GM19468 (cell line): ENCODE results near the gene ASB17.
"Not testable (repeated sequence)": the region's sequence is repeated elsewhere in the genome, so short reads cannot be mapped to it uniquely, and the experiment has no call there.

Experiments used
- ATAC-seq: cut with Tn5 transposase; IDR thresholded peaks from one replicate; pipeline ENCODE4 v1.9.1; 2021; ENCODE audit warnings: mild to moderate bottlenecking, moderate library complexity, moderate number of reproducible peaks; ENCODE audit not compliant: unreplicated experiment; ENCODE audit errors: extremely low read depth

Gene ASB17, protein sequence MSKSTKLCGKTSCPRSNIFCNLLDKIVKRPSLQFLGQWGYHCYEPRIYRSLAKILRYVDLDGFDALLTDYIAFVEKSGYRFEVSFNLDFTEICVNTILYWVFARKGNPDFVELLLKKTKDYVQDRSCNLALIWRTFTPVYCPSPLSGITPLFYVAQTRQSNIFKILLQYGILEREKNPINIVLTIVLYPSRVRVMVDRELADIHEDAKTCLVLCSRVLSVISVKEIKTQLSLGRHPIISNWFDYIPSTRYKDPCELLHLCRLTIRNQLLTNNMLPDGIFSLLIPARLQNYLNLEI

DNA sequence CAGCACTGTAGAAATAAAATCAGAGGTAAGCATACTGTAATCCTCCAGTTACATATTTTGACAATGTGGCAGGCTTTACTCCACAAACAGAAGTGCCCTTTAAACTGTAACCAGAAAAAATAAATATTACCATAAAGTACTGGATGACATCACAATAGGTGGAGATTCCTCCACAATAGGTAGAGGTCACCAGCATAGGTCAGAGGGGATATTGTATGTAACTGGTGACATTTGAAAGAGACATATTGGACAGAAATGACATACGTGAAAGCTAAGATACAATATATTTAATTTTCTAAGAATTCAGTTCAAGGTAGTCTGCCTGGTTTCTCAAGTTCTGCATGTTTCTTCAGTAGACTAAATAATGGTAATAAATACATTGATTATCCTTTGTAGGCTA is at the start of gene ASB17:
ASB17 (minus strand) TSS at position 101 of the 400 bp plus-strand sequence. CDS start 113 bp downstream, outside the sequence.
- ATAC-seq: no peak

DNA sequence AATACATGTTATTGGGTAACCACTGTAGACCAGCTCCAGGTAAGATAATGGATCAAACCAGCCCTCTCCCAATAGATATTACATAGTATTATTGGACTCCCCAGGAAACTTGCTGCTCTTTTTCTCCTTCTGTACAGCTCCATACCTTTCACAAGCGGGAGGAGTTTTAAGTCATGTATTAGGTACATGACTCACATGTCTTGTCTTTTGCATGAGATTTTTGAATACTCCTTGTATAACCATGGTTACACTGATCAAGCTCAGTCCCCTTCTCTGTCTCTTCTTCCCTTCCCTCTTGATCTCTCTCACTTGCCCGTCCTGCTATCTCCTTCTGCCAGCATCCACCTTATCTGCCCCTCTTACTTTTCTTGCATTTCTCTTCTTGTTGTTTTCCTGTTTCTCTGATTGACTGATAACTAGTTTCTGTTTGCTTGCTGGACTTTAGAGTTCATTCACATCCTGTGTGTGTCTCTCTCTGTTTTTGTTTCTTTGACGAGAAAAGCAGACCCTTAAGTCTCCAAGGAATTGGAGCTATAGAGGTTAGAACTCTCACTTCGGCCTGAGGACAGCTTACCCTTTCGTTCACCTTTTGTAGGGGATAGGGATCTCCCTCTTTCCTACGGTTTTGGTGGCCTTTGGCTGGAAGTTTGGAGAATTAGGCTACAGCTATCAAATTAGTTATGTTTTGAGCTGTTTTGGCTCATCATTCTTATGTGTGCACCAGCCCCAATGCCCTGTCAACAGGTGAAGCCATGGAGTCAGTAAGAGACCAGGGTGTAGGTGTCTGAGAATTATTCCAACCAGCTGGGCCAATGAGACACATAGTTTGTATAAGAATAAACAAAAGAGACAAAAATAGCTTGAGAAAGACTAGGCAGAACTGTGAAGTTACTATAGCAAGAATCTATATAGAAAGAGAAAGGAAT is 49.0 kb upstream of the ASB17 start:
- ATAC-seq: peak; percentile 17

DNA sequence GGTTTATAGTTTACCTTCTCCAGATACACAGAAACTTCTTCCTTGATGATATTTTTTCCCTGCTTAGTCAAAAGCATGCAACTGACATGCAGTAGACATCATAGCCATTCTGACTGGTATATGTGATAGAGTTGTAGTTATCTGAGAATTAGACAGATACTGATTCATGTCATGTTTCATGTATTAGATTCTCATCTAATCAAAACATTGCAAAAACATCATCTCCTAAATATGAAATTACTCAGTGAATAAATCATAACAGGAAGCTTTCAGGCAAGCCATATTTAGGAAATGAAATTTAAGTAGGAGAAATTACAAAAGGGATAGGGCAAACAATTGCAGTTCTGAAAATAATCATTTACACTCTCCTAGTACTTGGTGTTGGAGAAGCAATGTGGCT is 38.4 kb upstream of the ASB17 start:
- ATAC-seq: no peak

DNA sequence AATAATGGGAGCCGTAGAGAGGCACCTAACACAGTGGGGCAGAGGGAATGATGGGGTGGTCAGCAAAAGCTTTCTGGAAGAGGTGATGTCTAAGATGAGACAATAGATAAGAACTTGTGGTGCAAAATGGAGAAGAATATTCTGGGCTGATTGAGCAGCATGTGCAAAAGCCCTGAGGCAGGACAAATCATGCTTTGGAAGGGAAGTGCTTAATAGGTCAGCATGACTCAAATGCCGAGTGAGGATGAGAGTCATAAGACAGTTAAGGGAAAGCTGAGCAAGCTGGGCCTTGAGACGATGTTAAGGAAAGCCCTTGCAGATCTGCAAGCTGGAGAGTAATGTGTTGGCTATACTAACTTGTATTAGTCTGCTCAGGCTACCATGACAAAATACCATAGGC is 37.3 kb upstream of the ASB17 start:
- no peak for ATAC-seq

DNA sequence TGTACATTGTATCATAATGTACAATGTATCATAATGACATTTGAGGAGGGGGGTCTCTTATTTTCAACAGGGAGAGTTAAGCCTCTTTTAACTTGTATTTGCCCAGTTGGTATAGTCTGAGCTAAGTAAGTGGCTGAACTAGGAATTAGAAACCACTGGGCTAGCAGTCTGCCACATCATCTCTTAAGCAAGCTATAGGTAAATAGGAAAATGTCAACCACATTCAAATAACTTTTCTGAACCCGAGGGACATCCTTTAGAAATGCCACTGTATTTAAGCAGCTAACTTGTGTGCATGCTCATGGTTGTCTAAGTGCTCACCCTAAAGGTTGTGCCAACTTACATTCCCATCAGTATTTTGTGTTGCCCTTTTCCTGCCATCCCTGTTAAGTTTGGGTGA is 35.5 kb upstream of the ASB17 start:
- no peak for ATAC-seq

DNA sequence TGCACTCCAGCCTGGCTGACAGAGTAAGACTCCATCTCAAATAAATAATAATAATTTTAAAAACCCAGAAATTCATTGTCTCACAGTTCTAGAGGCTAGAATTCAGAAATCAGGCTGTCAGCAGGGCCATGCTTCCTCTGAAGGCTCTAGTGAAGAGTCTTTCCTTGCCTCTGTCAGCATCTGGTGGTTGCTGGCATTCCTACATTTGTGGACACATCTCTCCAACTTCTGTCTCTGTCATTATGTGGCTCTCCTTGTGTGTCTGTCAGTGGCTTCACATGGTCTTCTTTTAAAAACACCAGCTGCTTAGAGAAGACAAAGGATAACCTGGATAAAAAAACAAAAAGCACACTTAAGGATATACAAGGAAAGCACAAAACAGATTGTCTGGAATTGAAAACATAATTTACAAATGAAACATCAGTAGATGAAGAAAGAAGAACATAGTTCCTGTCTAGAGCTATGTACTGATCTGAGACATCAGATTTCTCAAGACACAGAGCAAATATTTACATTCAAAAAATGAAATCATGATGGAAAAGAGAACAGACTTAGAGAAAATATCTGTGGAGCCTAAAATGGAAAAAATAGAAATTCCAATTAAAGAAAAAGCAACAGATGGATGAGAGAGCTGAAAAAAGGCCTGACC is 32.7 kb upstream of the ASB17 start:
- no peak for ATAC-seq

DNA sequence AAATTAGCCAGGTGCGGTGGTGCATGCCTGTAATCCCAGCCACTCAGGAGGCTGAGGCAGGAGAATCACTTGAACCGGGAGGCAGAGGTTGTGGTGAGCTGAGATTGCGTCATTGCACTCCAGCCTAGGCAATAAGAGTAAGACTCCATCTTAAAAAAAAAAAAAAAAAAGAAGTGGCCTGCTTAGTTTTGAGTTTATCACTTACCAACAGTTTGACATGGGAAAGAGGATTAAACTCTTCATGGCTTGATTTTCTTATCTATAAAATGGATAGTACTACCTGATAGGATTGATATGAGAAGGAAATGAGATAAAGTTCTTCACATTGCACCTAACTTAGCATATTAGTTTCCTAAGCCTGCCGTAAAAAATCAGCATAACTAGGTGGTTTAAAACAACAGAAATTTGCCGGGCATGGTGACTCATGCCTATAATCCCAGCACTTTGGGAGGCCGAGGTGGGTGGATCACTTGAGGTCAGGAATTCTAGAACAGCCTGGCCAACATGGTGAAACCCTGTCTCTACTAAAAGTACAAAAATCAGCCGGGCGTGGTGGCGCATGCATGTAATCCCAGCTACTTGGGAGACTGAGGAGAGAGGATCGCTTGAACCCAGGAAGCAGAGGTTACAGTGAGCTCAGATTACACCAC is 32.0 kb upstream of the ASB17 start:
- ATAC-seq: not testable (repeated sequence)

DNA sequence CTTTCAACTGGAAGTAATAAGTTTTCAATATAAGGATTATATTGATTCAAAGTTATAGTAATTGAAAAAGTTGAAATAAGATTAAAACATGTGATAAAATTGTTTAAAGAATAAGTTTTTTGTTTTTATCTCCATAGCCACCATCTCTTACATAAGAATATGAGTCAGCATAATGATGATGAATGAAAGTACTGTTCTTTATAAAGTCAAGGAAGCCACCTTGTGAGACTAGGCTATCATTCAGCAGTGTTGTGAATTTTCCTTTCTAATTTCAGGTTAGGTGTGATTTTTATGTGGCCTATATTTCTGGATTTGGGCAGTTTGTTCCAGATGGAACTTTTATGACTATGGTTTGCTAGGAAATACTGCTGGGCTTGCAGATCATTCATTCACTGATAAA is 22.4 kb upstream of the ASB17 start:
- no peak for ATAC-seq

DNA sequence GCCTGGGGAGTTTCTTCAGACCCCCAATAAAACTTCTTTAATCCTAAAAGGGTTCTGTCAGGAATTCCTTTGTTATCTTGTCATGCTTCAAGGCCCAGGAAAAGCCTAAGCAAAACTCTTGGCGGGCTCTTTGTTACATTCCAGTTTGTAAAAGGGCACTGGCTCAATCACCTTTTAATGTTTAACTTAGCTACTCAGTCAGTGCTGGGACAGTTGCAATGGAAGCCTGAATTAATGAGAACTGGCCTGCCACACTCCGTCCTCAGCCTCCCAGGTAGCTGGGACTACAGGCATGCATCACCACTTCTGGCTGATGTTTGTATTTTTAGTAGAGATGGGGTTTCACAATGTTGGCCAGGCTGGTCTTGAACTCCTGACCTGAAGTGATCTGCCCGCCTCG is 21.3 kb upstream of the ASB17 start:
- ATAC-seq: no peak

DNA sequence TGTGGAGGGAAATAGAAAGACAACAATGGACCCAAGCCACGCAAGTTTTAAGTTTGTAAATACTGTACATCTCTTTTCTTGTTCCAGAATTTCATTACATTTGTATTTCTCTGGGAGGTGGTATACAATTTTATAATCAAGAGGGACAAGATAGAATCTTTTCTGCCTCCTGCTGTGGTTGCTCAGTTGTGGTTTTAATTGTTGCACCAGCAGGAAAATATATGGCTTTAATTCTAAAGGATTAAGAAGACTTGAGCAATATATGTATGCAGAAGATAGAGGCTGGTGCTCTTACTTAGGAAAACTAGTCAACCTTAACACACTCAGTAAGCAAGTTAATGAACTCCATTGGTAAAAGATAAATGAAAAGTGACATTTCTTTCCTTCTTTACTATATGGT is 19.8 kb upstream of the ASB17 start:
- ATAC-seq: no peak

DNA sequence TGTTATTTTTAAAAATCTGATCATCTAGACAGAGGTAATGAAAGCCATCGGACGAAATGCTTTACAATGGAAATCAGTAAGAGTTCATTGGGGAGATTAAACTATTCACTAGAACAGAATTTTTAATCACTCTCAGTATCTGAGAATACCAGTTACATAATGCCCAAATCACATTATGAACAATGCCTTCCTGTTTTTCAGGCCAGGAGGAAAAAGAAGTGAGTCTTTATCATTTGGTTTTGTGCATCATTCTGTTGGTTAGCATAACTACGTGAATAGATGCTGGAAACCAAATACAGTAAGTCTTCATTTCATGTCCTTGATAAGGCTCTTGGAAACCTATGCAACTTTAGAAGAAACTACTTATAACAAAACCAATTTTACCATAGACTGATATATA is 18.0 kb upstream of the ASB17 start:
- ATAC-seq: no peak

DNA sequence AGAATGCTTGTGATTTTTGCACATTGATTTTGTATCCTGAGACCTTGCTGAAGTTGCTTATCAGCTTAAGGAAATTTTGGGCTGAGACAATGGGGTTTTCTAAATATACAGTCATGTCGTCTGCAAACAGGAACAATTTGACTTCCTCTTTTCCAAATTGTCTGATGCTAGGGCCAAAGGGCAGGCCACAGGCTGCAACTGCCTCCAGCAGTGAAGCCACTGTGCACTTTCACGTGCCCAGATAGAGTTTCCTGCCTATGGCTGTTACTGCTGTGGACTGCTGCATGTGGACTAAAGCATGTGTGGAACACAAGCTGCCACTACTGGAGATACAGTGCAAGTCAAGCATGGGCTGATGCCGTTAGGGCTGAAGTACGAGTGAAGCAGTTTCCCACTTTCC is 10.8 kb upstream of the ASB17 start:
- ATAC-seq: not testable (repeated sequence)

DNA sequence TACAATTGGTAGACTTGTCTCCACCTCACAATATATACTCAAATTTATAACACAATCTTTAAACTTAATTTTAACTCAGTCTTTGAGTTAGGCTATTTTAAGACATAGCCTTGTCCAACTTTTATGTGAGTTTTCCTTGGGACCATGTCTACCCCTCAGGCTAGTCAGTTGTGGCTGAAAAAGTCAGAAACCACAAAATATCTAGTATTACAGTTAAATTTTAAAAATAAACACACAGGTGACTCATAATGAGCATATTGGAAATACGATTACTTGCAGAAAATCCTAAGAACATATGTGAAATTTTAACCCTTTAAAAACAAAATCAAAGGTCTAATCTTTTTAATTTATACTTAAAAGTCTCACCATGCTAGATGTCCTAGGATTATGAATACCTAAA is 4.8 kb upstream of the ASB17 start:
- ATAC-seq: no peak

DNA sequence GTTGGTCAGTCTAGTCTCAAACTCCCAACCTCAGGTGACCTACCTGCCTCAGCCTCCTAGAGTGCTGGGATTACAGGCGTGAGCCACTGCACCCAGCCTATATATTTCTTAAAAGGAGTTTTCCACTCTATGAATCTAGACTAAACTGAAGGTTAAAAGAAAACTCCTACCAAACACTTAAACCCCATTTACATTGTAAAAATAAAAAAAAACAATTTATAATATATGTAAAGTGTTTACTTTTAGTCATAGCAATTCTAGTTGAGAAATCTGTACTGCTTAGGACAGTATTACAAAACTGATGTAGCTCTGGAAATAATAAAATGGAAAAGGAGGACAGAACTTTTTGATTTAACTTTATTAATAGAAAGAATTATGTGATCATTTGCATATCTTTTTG is 9.5 kb downstream of the ASB17 start:
- no peak for ATAC-seq

DNA sequence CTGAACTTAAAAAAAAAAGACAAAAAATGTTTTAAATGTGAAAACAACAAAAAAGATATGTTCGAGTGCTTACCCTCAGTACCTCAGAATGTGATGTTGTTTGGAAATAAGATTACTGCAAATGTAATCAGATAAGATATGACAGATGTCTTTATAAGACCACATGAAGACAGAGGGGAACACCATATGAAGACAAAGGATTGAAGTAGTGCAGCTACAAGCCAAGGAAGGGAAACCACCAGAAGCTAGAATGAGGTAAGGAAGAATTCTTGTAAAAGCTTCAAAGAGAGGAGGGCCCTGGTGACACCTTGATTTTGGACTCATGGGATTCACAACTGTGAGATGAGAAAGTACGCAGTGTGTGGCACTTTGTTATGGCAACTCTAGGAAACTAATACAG is 15.4 kb downstream of the ASB17 start:
- ATAC-seq: no peak

DNA sequence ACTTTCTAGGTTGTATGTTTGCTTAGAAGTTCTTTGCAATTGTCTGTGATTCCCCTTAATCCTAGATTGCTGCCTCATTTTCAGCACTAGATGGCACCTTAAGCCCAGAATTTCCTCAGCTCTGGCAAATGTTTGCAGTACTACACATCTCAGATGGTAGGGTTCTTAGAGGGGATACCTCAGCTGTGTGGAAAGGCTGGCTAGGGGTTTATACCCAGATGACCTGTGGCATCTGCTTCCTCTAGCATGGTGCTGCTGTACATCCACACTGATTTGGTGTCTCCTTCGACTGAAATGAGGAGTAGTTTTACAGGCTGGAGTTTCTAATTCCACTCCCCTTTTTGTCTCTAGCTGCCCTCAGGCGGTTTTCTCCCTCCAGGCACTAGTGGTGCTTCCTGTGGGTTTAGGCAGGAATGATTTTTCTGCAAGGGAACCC is 23.5 kb downstream of the ASB17 start:
- ATAC-seq: peak; percentile 46

DNA sequence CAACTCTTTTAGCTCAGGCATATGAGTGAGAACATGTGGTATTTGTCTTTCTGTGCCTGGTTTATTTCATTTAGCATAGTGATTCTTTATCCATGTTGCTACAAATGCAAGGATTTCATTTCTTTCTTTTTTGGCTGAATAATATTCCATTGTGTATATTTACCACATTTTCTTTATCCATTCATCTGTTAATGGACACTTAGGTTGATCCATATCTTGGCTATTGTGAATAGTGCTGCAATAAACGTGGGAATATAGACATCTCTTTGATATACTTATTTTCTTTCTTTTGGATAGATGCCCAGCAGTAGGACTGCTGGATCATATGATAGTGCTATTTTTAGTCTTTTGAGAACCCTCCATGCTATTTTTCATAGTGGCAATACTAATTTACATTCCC is 30.8 kb downstream of the ASB17 start:
- ATAC-seq: no peak

DNA sequence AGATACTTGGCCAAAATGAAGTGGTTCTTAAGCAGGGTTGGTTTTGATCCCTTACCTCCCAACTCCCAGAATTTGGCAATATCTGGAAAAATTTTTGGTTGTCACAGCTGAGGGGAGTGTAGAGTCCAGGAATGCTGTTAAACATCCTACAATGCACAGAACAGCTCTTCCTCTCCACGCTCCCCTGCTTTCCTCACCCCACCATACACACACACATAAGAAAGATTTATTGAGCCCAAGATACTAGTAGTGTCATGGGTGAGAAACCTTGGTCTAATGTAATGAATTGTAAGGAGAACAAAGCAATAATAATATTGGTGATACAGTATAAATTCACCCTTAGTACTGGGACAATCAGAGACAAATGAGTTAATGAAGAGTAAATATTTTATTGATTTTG is 47.8 kb downstream of the ASB17 start:
- ATAC-seq: no peak

DNA sequence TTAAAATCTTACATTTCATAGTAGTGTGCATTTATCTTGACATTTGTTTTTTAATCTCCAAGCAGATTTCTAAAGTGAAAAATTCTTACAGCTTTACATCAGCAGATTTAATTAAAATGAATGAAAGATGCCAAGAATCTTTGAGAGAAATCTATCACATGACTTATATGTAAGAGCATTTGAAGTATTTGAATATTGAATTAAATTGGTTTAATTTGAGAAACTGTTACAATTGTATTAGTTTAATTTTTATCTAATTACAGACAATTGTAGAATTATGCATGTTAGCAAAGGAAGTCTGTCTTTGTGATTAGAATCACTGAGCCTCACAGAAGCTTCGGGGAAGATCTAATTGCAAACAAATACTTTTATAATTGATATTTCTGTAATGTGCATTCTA is 52.2 kb downstream of the ASB17 start:
- no peak for ATAC-seq

DNA sequence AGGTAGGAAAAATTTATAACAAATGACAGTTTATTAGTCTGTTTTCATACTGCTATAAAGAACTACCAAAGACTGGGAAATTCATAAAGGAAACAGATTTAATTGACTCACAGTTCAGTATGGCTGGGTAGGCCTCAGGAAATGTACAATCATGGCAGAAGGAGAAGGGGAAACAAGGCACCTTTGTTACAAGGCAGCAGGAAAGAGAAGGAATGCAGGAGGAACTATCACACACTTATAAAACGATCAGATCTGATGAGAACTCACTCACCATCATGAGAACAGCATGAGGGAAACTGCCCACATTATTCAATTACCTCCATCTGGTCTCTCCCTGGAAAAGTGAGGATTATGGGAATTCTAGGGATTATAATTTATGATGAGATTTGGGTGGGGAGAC is 61.3 kb downstream of the ASB17 start:
- no peak for ATAC-seq
